ENCODE measurements around the gene CR1. TPM values are rescaled to one million over a fixed set of nuclear protein-coding genes. Genes with fewer than 3 reads are reported as not detected.
"Not testable (repeated sequence)": the region's sequence is repeated elsewhere in the genome, so short reads cannot be mapped to it uniquely, and the experiment has no call there.

The CR1 gene
- total RNA-seq, 2 experiments from 2014 or later = not detected

DNA sequence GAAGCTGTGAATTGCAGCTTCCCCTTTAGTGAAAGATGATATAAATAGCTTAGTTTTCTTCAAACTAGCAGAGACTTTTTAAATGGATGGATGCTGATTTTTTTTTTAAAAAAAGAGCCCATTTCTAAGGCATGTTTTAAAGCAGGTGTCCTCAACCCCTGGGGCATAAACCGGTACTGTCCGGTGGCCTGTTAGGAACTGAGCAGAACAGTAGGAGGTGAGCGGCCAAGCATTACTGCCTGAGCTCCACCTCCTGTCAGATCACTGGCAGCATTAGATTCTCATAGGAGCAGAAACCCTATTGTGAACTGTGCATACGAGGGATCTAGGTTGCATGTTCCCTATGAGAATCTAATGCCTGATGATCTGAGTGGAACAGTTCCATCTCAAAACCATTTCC lies 180.2 kb downstream of the CR1 start:
- H3K36me3 ChIP-seq (ENCODE audit: insufficient read depth, low read length) = no peaks in the 10 kb centered on the region
- no peaks in the 10 kb centered on the region for H3K9me2 ChIP-seq (ENCODE audit: insufficient read depth, low read length)
- intact Hi-C loops (cut with micrococcal nuclease; ENCODE audit: unreplicated experiment) = no loop called here
- H3K4me1 ChIP-seq (ENCODE audit: insufficient read depth, low read length, poor library complexity, severe bottlenecking) = no peaks in the 10 kb centered on the region
- H4K20me1 ChIP-seq (ENCODE audit: insufficient read depth, low read length) = no peaks in the 10 kb centered on the region
- no peak overlapping the region for H3K4me3 ChIP-seq (ENCODE audit: low read depth, low read length, poor library complexity, severe bottlenecking)
- TF ChIP-seq EZH2phosphoT487 (IDR thresholded peaks at IDR 0.05; ENCODE audit: borderline replicate concordance, low read depth, low read length) = no peak
- TF ChIP-seq, protein P1, sequence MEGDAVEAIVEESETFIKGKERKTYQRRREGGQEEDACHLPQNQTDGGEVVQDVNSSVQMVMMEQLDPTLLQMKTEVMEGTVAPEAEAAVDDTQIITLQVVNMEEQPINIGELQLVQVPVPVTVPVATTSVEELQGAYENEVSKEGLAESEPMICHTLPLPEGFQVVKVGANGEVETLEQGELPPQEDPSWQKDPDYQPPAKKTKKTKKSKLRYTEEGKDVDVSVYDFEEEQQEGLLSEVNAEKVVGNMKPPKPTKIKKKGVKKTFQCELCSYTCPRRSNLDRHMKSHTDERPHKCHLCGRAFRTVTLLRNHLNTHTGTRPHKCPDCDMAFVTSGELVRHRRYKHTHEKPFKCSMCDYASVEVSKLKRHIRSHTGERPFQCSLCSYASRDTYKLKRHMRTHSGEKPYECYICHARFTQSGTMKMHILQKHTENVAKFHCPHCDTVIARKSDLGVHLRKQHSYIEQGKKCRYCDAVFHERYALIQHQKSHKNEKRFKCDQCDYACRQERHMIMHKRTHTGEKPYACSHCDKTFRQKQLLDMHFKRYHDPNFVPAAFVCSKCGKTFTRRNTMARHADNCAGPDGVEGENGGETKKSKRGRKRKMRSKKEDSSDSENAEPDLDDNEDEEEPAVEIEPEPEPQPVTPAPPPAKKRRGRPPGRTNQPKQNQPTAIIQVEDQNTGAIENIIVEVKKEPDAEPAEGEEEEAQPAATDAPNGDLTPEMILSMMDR (conservative IDR thresholded peaks at IDR 0.05; ENCODE audit: low read length) = no peak
- H3K4me2 ChIP-seq (ENCODE audit: low read length) = no peak overlapping the region
- no peak for DNase-seq (ENCODE audit: low spot score)
- no peaks in the 10 kb centered on the region for H3K79me2 ChIP-seq (ENCODE audit: insufficient read depth, low read depth, low read length)
- POLR2A ChIA-PET = no interaction called here
- H3K9me3 ChIP-seq (ENCODE audit: low read length) = no peaks in the 10 kb centered on the region
- CTCF ChIA-PET (ENCODE audit: unreplicated experiment) = no interaction called here
- no peak overlapping the region for H2AFZ ChIP-seq (ENCODE audit: low read length)
- no peak overlapping the region for H3K27ac ChIP-seq (ENCODE audit: low read depth, low read length, poor library complexity, severe bottlenecking)
- BruUV-seq (replicated peaks) = no TSS peak

DNA sequence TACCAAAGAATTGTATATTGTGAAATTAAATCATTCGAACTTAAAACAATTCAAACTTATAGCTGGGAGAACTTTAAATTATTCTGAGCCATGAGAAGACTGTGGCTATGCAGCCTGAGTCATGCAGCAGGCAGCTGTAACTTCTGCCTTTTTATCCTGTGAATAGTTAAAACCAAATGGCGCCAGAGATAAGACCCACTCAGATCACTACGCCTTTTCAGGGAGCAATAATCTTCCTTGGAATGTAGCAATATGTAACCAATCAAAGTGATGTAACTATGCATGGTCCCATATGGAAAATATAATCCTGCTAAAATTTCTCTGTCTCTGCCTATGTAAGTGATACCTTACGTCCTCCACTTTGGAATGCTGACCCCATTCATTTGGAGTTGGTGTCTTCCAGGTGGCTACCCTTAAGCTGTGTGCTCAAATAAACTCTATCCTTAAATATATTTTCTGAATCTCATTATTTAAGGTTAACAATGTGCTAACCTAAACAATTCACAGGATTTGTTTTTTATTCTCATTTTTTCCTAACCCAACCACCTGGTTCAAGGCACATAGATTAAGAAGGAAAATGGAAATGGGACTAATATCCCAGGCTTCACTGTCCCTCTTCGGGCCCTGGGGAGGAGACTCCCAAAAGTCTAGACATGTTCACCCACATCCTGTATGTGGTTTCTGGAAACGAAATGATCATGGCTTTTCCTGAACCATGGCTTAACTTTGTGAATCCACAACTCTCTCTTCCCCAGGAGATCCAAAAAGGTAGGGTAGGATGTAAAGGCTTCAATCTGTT lies 184.8 kb downstream of the CR1 start:
- CTCF ChIA-PET (ENCODE audit: unreplicated experiment); H3K79me2 ChIP-seq (ENCODE audit: insufficient read depth, low read depth, low read length); H3K36me3 ChIP-seq (ENCODE audit: insufficient read depth, low read length); H4K20me1 ChIP-seq (ENCODE audit: insufficient read depth, low read length); DNase-seq (ENCODE audit: low spot score); H3K27ac ChIP-seq (ENCODE audit: low read depth, low read length, poor library complexity, severe bottlenecking); intact Hi-C loops (cut with micrococcal nuclease; ENCODE audit: unreplicated experiment); H3K4me2 ChIP-seq (ENCODE audit: low read length); H3K4me1 ChIP-seq (ENCODE audit: insufficient read depth, low read length, poor library complexity, severe bottlenecking); H3K4me3 ChIP-seq (ENCODE audit: low read depth, low read length, poor library complexity, severe bottlenecking); H3K9me3 ChIP-seq (ENCODE audit: low read length); H2AFZ ChIP-seq (ENCODE audit: low read length); POLR2A ChIA-PET; H3K9me2 ChIP-seq (ENCODE audit: insufficient read depth, low read length); BruUV-seq (replicated peaks): not testable (repeated sequence)

DNA sequence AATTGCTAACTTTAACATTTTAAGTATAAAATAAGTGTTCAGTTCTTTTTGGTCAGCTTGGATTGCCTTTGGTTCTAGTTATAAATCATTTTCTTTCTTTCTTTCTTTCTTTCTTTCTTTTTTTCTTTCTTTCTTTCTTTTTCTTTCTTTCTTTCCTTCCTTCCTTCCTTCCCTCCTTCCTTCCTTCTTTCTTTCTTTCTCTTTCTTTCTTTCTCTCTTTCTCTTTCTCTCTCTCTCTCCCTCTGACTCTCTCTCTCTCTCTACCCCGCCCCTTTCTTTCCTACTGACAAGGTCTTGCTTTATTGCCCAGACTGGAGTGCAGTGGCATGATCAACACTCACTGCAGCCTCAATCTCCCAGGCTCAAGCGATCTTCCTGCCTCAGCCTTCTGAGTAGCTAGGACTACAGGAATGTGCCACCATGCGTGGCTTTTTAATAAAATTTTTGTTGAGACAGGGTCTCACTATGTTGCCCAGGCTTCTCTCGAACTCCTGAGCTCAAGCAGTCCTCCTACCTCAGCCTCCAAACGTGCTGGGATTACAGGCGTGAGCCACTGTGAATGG lies 187.0 kb downstream of the CR1 start:
- H2AFZ ChIP-seq (ENCODE audit: low read length); H4K20me1 ChIP-seq (ENCODE audit: insufficient read depth, low read length); CTCF ChIA-PET (ENCODE audit: unreplicated experiment); H3K9me2 ChIP-seq (ENCODE audit: insufficient read depth, low read length); BruUV-seq (replicated peaks); H3K36me3 ChIP-seq (ENCODE audit: insufficient read depth, low read length); H3K9me3 ChIP-seq (ENCODE audit: low read length); H3K4me2 ChIP-seq (ENCODE audit: low read length); intact Hi-C loops (cut with micrococcal nuclease; ENCODE audit: unreplicated experiment); DNase-seq (ENCODE audit: low spot score); H3K27ac ChIP-seq (ENCODE audit: low read depth, low read length, poor library complexity, severe bottlenecking); POLR2A ChIA-PET; H3K4me3 ChIP-seq (ENCODE audit: low read depth, low read length, poor library complexity, severe bottlenecking); H3K4me1 ChIP-seq (ENCODE audit: insufficient read depth, low read length, poor library complexity, severe bottlenecking); H3K79me2 ChIP-seq (ENCODE audit: insufficient read depth, low read depth, low read length): not testable (repeated sequence)

DNA sequence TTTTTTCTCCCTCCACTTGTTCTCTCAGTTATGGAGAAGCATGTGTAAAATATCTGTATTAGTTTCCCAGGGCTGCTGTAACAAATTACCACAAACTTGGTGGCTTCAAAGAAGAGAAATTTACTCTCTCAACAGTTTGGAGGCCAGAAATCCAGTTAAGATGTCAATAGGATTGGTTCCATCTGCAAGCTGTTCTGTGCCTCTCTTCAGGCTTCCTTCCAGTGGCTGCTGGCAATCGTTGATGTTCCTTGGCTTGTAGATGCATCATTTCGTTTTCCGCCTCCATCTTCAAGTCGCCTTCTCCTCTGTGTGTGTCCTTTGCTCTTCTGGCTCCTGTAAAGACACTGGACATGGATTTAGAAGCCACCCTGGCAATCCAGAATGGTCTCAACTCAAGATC lies 194.6 kb downstream of the CR1 start:
- H3K4me2 ChIP-seq (ENCODE audit: low read length); BruUV-seq (replicated peaks): not testable (repeated sequence)
- POLR2A ChIA-PET = interaction anchor here (1.0 kb wide), 1 partner anchor 195 kb away, joined by 3 read pairs; the partner anchor contains the start of gene CR1

More for the DNA sequence above, 194.6 kb downstream of the CR1 start:
- intact Hi-C loops (cut with micrococcal nuclease; ENCODE audit: unreplicated experiment); H3K9me2 ChIP-seq (ENCODE audit: insufficient read depth, low read length); H3K36me3 ChIP-seq (ENCODE audit: insufficient read depth, low read length); CTCF ChIA-PET (ENCODE audit: unreplicated experiment); H3K9me3 ChIP-seq (ENCODE audit: low read length); H2AFZ ChIP-seq (ENCODE audit: low read length); DNase-seq (ENCODE audit: low spot score); H4K20me1 ChIP-seq (ENCODE audit: insufficient read depth, low read length); H3K4me1 ChIP-seq (ENCODE audit: insufficient read depth, low read length, poor library complexity, severe bottlenecking); H3K4me3 ChIP-seq (ENCODE audit: low read depth, low read length, poor library complexity, severe bottlenecking); H3K79me2 ChIP-seq (ENCODE audit: insufficient read depth, low read depth, low read length); H3K27ac ChIP-seq (ENCODE audit: low read depth, low read length, poor library complexity, severe bottlenecking): not testable (repeated sequence)

Data from OCI-LY7 (cell line).